ENCODE data around the gene TMEM129.
"Not testable (repeated sequence)": the region's sequence is repeated elsewhere in the genome, so short reads cannot be mapped to it uniquely, and the experiment has no call there.

TMEM129 gene

DNA sequence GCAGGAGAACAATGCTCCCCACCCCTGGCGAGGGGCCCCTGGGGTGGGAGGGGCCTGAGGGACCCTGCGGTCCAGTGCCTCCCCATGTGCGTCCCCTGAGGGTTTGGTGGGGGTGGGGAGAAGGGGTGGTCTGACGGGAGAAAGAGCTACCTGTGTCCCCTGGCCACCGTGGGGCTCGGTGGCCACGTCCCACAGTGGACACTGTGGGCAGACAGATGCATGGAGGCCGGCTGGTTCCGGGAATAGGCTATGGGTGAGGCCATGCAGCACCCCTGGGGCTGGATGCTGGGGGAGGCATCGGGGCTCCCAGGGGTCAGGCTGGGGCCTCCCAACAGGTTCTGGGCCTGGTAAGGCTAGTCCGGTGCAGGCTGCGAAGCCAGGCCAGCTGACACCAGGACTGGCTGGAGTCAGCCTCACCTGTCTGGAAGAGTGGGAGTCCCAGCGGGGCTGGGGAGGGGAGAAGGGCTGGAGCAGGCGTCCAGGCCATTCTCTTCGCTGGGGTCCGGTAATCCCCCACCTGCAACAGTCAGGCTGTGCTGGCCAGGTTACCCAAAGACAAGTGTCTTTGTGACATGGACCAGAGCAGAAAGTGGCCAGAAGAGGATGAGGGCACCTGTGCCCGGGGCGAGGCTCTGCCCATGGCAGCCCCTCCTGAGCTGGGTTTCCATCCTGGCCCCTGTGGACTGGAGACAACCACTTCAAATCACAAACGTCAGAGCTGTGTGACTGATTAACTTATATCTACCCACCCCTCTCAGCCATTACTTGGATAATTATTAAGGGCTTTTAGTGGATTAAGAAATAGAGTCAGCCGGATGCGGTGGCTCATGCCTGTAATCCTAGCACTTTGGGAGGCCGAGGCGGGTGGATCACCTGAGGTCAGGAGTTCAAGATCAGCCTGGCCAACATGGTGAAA, 35.6 kb downstream of the TMEM129 start:
- DNase-seq = no peak

DNA sequence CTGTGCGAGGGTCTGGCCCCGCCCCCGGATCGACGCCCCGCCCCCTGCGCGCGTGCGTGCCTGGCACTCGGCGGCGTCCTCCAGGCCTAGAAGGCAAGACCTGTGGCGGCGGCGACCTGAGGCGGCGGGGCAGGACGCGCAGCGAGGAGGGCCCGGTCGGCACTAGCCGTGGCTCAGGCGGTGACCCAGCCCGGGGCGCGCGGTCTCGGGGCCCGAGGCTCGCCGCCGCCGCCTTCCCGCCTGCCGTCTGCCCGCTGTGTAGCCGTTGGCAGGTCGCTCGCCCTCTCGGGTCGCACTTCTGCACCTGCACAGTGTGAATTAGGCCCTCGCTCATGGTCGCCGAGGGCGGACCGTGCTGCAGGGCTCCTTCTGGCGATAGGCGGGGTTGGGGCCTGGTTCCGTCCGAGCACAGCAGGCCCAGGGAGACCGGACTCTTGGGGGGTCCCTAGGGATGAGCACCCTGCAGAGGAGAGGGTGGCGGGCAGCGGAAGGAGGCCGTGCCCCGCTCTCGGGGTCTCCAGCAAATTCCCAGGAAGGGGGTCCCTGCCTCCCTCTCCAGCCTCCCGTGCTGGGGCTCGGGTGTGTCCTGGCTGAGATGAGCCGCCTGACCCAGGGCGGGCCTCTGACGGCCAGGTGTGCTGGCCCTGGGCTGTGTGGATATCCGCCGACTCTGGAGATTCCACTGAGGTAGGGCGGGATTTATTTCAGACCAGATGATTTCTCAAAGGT, 36.5 kb downstream of the TMEM129 start:
- no peak for DNase-seq

DNA sequence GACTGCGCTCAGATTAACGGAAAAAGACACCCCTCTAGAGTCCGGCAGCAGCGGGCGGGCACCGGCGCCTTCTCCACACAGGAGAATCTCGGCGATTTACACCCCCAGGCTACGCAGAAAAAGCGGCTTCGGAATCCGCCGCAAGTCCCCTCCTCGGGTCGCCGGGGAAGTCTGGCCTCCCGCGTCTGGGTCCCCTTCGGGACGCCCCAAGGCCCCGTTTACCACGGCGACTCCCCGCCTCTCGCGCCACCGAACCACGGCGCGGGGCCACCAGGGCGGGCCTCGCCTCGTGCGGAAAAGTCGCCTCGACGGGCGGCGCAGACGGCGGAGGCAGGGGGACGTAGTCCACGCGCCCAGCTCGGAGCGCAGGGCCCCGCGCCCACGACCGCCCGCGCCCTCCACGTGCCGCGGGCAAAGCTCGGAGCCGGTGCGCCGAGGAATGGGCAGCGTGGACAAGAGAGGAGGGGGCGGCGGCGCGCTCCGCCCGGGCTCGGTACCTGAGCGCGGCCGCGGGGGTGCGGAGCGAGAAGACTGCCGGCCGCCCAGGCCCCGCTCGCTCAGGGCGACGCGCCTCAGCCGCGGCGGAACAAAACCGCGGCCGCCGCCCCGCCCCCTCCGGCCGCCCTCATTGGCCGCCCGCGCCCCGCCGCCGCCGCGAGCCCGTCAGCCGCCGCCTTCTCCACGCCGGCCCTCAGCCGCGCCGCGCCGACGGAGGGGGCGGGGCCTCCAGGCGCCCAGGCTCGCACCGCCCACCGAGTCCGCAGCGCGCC, 37.2 kb downstream of the TMEM129 start, which contains the start of gene FAM53A:
TSS of gene FAM53A (minus strand) at position 578 of the 770 bp plus-strand sequence. CDS start 15,572 bp downstream, outside the sequence.
- DNase-seq = peak; percentile 93

DNA sequence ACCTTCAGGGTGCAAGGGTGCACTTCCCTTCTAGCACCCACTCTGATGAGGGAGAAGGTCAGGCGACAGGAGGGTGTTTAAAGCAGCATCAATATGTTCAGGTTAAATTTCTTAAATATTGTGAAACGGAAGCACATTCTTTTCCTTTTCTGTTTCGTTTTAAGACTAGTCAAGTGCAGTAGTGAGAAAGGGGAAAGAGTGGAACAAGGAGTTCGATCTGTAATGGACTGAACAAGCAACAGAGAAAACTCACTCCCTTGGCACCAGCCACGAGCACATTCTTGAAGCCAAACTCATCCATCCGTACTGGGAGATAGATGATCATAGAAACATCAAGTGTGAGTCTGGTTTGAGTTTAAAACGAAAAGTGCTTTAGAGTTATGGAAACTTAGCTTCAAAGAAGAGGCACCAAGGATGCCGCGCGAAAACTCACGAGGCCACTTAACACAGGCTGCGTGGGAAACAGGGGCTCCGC, 37.8 kb downstream of the TMEM129 start:
- peak in 1 of 2 donors; percentile 19 for DNase-seq

DNA sequence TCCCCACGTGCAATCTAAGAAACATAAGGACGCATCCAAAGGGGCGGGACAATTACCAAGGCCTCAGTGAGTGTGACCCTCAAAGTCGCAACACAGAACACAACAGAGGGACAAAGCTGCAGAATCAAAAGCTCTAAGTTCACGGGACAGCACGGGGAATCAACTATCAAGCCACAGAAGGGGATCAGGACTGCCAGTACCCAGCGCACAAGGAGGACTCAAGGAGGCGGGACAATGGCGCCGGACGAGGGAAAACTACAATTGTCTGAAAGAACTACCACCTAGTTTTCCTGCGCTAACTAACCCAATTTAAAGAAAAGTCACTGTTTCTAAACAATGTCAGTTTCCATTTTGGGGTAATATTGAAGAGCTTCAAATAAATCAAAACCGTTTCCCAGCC, 38.3 kb downstream of the TMEM129 start:
- DNase-seq = no peak

DNA sequence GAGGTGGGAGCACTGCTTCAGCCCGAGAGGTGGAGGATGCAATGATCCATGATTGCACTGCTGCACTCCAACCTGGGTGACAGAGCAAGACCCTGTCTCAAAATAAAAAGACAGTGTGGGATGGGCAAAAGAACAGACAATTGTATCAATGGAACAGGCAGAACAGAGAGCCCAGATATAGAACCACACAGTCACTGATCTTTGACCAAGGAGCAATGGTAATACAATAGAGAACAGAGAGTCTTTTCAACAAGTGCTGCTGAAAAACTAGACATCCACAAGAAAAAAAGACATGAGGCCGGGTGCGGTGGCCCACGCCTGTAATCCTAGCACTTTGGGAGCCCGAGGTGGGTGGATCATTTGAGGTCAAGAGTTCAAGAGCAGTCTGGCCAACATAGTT, 42.9 kb downstream of the TMEM129 start:
- no peak for DNase-seq

DNA sequence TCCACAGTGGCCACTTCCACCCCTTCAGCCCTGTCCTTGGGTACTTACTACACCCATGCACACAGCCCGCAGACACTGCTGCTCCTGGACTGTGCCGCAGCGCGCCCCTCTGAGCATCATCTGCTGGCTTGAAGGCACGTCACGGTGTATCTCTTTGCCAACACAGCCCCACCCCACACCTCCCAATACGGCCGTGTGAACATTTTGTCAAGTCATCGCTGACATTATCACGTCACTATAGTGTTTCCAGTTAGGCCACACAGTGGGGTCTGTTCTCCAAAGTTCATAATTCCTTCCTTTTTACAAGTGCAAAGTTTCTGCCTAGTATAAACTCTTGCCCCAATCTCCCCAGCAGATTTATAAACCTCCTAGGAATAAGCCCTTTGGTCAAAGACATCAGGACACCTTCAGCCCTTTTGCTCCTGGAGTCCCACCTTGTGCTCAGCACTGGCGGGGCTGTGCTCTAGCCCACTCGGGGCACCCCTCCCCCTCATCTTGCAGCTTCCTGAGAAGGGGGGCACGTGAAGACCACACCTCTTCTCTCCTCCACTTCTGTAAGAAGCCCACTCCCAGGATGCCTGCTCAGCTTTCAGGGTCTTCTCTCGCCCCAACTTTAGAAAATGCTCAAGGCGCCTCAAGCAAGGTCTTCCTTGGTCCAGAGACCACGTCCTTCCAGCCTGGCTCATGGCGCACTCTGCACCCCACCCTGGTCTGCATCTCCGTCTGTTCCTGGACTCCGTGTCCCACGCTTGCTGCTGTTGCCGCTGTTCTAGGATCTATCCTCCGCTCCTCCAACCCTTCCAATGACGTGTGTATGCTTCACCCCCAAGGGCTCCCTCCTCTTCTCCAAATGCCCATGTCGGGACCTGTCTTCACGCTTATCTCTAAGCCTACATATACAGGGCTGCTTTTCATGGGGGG, 44.3 kb downstream of the TMEM129 start:
- no peak for DNase-seq

DNA sequence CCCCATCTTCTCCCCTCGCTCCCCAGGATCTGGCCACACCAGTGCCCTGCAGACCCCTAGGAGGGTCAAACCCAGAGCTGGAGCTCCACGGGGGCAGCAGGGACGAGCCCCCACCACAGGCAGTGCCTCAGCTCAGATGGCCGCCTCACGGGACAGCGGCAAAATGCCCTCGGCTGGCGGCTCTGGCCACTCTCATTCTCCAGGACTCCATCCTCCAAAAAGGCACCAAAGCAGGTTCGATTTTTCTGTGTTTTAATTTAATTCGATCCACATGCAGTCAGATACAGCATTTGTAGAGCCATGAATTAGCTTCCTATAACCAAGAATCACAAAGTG, 45.4 kb downstream of the TMEM129 start:
- no peak for DNase-seq

DNA sequence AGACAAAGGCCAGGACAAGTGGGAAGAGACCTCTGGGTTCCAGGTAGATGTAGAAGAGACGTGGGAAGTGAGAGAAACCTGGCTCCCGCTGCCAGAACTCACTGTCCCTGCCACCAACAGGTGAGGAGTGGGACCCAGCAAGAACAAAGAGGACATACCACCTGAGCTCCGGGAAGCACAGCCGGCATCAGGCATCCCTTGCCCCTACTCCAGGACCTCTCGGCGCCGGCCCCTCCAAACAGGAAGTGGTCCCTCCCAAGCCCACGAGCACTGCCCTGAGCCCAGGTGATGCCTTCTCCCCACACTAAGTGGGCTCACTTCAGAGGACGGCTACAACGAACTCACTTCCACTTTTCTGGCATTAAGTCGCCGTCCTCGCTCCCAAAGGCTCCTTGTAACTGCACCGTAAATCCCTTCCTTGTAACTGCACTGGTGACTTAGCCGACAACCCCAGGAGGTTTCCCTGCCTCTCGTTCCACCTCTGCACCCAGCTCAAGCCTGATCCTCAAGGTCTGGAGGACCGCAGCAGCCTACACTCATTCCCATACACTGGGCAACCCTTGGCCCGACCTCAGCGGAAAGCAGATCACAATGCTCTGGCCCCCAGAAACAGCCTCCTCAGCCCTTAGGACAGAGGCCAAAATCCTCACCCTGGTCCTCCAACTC, 45.9 kb downstream of the TMEM129 start:
- DNase-seq = no peak

DNA sequence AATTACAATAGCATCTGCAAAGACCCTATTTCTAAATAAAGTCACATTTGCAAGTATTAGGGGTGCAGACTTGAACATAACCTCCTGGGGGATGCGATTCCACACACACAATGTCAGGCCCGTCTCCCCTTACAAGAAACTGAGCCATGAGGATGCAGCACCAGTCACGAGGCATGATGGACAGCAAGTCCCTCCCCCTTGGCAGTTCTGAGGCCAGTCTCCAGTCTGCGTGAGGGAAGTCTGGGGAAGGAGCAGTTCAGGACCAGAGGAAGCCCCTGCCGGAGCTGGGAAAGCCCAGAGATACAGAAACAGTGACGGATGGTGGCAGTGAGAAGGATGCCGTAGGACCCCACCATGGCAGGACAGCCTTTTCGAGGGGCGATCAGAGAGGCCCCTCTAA, 46.4 kb downstream of the TMEM129 start:
- no peak for DNase-seq

DNA sequence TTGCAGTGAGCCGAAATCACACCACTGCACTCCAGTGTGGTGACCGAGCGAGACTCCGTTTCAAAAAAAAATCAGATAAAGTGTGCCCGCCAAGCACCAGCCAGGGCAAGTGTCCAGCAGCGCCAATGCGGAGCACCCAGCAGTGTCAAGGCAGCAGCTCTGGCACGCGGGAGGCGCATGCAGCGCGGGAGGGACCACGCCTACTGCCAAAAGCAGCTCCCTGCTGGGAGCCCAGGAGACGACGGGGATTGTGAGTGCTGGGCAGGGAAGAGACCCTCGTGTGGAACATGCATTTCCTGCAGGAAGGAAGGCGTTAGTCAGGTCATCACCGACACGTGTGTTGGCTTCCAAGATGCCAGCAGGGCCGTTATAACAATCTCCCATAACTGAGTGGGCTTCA, 47.5 kb downstream of the TMEM129 start:
- no peak for DNase-seq

DNA sequence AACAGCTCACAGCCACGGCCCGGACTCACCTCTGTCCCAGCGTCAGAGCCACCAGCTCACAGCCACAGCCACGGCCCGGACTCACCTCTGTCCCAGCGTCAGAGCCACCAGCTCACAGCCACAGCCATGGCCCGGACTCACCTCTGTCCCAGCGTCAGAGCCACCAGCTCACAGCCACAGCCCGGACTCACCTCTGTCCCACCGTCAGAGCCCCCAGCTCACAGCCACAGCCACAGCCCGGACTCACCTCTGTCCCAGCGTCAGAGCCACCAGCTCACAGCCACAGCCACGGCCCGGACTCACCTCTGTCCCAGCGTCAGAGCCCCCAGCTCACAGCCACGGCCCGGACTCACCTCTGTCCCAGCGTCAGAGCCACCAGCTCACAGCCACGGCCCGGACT, 50.1 kb downstream of the TMEM129 start:
- DNase-seq = not testable (repeated sequence)

DNA sequence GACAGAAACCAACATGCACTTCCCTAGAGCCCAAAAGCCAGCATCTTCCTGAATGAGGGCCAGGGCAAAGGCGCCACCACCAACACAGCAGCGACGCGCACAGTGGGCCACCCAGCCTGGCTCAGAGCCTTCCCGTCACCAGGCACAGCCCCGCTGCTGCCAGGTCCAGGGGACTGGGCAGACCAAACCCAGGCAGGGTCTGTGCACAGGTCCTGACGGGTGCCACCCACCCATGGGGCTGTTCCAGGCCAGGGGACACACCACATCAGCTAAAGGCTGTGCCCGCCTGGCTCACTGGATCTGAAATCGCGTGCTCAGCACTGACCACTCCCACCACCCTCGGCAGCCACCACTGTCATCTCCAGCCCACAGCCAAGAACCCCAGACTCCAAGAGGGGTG, 50.8 kb downstream of the TMEM129 start:
- DNase-seq = no peak

DNA sequence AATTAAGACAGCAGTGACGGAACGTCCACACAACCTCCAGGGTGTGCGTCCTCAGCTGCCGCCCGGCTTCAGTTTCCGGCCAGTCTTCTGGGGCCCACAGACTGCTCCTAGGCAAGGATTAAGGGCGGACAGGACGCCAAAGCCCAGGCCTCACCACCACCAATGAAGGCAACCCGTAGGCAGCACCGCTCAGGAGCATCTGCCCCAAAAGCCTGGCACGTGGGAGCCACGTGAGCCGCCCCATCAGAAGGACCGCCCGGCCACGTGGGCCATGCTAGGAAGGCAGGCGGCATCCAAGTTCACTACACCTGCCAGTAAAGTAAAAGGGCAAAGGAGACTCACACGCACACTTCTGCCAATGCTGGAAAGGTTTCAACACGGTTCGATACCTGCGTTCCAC, 51.3 kb downstream of the TMEM129 start:
- no peak for DNase-seq

DNA sequence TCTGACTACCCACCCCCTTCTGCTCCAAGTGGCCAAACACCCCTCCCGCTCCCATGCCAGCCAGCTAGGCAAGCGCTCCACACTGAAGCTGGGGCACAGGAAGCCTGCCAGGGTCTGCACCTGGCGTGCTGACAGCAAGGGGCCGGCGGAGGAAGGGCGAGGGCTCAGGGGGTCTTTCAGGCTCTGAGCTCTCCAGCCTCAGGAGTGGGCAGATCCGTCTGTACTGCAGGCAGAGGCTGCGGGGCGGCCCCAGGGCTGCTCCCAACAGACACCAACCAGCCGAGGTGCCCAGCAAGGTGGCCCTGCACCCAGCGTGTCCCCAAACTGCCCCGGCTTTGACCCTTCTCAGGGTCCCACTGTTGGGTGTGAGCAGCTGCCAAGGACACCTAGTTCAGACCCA, 51.9 kb downstream of the TMEM129 start:
- no peak for DNase-seq

DNA sequence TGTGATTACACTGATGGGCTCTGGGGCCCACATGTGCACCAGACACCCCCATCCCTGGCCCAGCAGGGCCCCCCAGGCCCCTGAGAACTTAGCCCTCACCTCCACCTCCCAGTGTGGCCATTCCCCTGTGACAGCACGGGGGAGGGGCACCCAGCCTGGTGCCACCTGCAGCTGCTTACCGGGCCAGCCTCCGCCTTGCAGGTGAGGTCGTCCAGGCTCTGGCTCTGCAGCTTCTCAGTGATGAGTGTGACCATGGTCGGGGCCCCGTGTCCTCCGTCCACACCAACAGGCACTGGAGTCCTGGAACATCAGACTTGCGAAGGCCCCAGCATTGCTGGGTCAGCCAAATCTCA, 52.7 kb downstream of the TMEM129 start:
- DNase-seq = no peak

DNA sequence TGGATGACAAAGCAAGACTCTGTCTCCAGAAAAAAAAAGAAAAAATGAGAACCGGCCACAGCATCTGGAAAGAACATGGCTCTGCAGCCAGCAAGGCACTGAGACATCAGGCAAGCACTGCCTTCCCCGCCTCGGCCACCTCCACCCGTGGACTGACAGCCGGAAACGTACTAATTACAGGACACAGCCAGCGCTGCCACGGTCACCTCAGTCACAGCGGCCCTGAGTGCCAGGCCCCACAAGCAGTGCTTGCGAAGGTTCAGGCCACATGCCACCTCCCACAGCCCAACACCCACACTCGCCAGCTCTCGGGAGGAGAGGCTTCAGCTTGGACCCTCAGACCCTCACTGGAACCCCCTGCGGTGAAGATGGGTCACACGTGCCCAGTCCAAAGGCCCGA, 53.9 kb downstream of the TMEM129 start:
- DNase-seq = no peak

DNA sequence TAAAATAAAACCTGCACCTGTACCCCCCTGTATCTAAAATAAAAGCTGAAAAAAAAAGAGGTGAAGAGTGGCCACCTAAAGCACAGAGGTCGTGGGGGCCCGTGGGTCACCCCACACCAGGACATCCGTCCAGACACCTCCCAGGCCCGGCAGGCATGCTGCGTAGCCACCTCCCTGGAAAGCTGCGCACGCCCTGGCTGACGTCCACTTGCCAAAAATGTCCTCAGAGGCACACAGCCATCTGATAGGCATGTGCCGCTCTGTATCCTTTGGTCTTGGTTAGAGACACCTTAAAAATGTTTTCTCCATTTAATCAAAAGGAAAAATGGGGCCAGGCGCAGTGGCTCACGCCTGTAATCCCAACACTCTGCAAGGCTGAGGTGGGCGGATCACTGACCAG, 54.7 kb downstream of the TMEM129 start:
- DNase-seq = no peak

All from CD4-positive, alpha-beta T cell treated with Interleukin-1 beta for 1 hour (primary cell).